ENCODE data around the gene VSTM4.

The VSTM4 gene

GRCh38 chr10:49113741-49114141, 1.6 kb downstream of the VSTM4 start:
- Mint-ChIP-seq H3K4me3 (no peak overlapping the region), H3K36me3 (no peaks in the 10 kb centered on the region), H3K27ac (no peak overlapping the region), H3K4me1 (peaks cover 7% of the 10 kb centered on the region), H3K9me3 (no peaks in the 10 kb centered on the region), H3K27me3 (peaks cover 26% of the 10 kb centered on the region)

- no peak overlapping the region for H3K27ac Mint-ChIP-seq
- H3K4me1 Mint-ChIP-seq: peaks cover 7% of the 10 kb centered on the region
- no peak overlapping the region for H3K4me3 Mint-ChIP-seq
- no peaks in the 10 kb centered on the region for H3K36me3 Mint-ChIP-seq
- H3K9me3 Mint-ChIP-seq: no peaks in the 10 kb centered on the region
- H3K27me3 Mint-ChIP-seq: peaks cover 26% of the 10 kb centered on the region
Observed at GRCh38 chr10:49112851-49113250, 2.5 kb downstream of the VSTM4 start.

GRCh38 chr10:49112098-49112497, 3.2 kb downstream of the VSTM4 start:
- Mint-ChIP-seq H3K4me1 (peaks cover 7% of the 10 kb centered on the region), H3K36me3 (no peaks in the 10 kb centered on the region), H3K9me3 (no peaks in the 10 kb centered on the region), H3K27me3 (peaks cover 26% of the 10 kb centered on the region), H3K4me3 (no peak overlapping the region), H3K27ac (no peak overlapping the region)

GRCh38 chr10:49111320-49111698, 4.0 kb downstream of the VSTM4 start:
- Mint-ChIP-seq H3K4me3 (no peak overlapping the region), H3K4me1 (peaks cover 7% of the 10 kb centered on the region), H3K27me3 (peaks cover 26% of the 10 kb centered on the region), H3K36me3 (no peaks in the 10 kb centered on the region), H3K9me3 (no peaks in the 10 kb centered on the region), H3K27ac (no peak overlapping the region)

GRCh38 chr10:49110684-49111319, 4.5 kb downstream of the VSTM4 start:
- peaks cover 21% of the 10 kb centered on the region for H3K27me3 Mint-ChIP-seq
- H3K27ac Mint-ChIP-seq: no peak overlapping the region
- H3K9me3 Mint-ChIP-seq: no peaks in the 10 kb centered on the region
- H3K4me1 Mint-ChIP-seq: peaks cover 7% of the 10 kb centered on the region
- H3K36me3 Mint-ChIP-seq: no peaks in the 10 kb centered on the region
- no peak overlapping the region for H3K4me3 Mint-ChIP-seq

GRCh38 chr10:49109669-49110340, 5.5 kb downstream of the VSTM4 start:
- no peaks in the 10 kb centered on the region for H3K36me3 Mint-ChIP-seq
- H3K4me3 Mint-ChIP-seq: no peak overlapping the region
- no peak overlapping the region for H3K27ac Mint-ChIP-seq

GRCh38 chr10:49108656-49109055, 6.7 kb downstream of the VSTM4 start:
- Mint-ChIP-seq H3K27me3 (peaks cover 12% of the 10 kb centered on the region), H3K4me1 (no peaks in the 10 kb centered on the region), H3K9me3 (no peaks in the 10 kb centered on the region), H3K27ac (no peak overlapping the region), H3K4me3 (no peak overlapping the region), H3K36me3 (no peaks in the 10 kb centered on the region)

More at GRCh38 chr10:49109669-49110340, 5.5 kb downstream of the VSTM4 start:
- H3K27me3 Mint-ChIP-seq: peaks cover 20% of the 10 kb centered on the region
- no peaks in the 10 kb centered on the region for H3K9me3 Mint-ChIP-seq
- peaks cover 6% of the 10 kb centered on the region for H3K4me1 Mint-ChIP-seq

- no peak overlapping the region for H3K4me3 Mint-ChIP-seq
- H3K27me3 Mint-ChIP-seq: peaks cover 7% of the 10 kb centered on the region
Observed at GRCh38 chr10:49107887-49108267, 7.4 kb downstream of the VSTM4 start.

GRCh38 chr10:49107111-49107886, 8.0 kb downstream of the VSTM4 start:
- Mint-ChIP-seq H3K4me1 (no peaks in the 10 kb centered on the region), H3K27ac (no peak overlapping the region), H3K27me3 (peaks cover 7% of the 10 kb centered on the region), H3K9me3 (no peaks in the 10 kb centered on the region), H3K36me3 (no peaks in the 10 kb centered on the region), H3K4me3 (no peak overlapping the region)

More at GRCh38 chr10:49107887-49108267, 7.4 kb downstream of the VSTM4 start:
- Mint-ChIP-seq H3K36me3 (no peaks in the 10 kb centered on the region), H3K27ac (no peak overlapping the region), H3K9me3 (no peaks in the 10 kb centered on the region), H3K4me1 (no peaks in the 10 kb centered on the region)

GRCh38 chr10:49106451-49106850, 8.9 kb downstream of the VSTM4 start:
- Mint-ChIP-seq H3K4me1 (no peaks in the 10 kb centered on the region), H3K9me3 (no peaks in the 10 kb centered on the region)

GRCh38 chr10:49105076-49105475, 10.2 kb downstream of the VSTM4 start:
- H3K4me1 Mint-ChIP-seq: no peaks in the 10 kb centered on the region
- H3K9me3 Mint-ChIP-seq: no peaks in the 10 kb centered on the region
- peaks cover 5% of the 10 kb centered on the region for H3K27me3 Mint-ChIP-seq
- H3K36me3 Mint-ChIP-seq: no peaks in the 10 kb centered on the region
- no peak overlapping the region for H3K4me3 Mint-ChIP-seq
- H3K27ac Mint-ChIP-seq: no peak overlapping the region

More at GRCh38 chr10:49106451-49106850, 8.9 kb downstream of the VSTM4 start:
- no peak overlapping the region for H3K27ac Mint-ChIP-seq
- H3K36me3 Mint-ChIP-seq: no peaks in the 10 kb centered on the region
- peaks cover 5% of the 10 kb centered on the region for H3K27me3 Mint-ChIP-seq
- no peak overlapping the region for H3K4me3 Mint-ChIP-seq

- H3K36me3 Mint-ChIP-seq: no peaks in the 10 kb centered on the region
- H3K9me3 Mint-ChIP-seq: no peaks in the 10 kb centered on the region
- peaks cover 5% of the 10 kb centered on the region for H3K27me3 Mint-ChIP-seq
- H3K4me3 Mint-ChIP-seq: no peak overlapping the region
- H3K27ac Mint-ChIP-seq: no peak overlapping the region
- no peaks in the 10 kb centered on the region for H3K4me1 Mint-ChIP-seq
Observed at GRCh38 chr10:49104323-49104722, 11.0 kb downstream of the VSTM4 start.

- Mint-ChIP-seq H3K4me3 (no peak overlapping the region), H3K27ac (no peak overlapping the region), H3K27me3 (peaks cover 3% of the 10 kb centered on the region), H3K36me3 (no peaks in the 10 kb centered on the region), H3K4me1 (no peaks in the 10 kb centered on the region), H3K9me3 (no peaks in the 10 kb centered on the region)
Observed at GRCh38 chr10:49103761-49104160, 11.6 kb downstream of the VSTM4 start.

GRCh38 chr10:49099046-49099445, 16.3 kb downstream of the VSTM4 start:
- H3K36me3 Mint-ChIP-seq: no peaks in the 10 kb centered on the region
- no peaks in the 10 kb centered on the region for H3K9me3 Mint-ChIP-seq
- peaks cover 5% of the 10 kb centered on the region for H3K27me3 Mint-ChIP-seq
- H3K4me1 Mint-ChIP-seq: no peaks in the 10 kb centered on the region
- no peak overlapping the region for H3K4me3 Mint-ChIP-seq
- H3K27ac Mint-ChIP-seq: no peak overlapping the region

- Mint-ChIP-seq H3K36me3 (no peaks in the 10 kb centered on the region), H3K4me1 (no peaks in the 10 kb centered on the region), H3K9me3 (no peaks in the 10 kb centered on the region), H3K27ac (no peak overlapping the region), H3K4me3 (no peak overlapping the region), H3K27me3 (peaks cover 5% of the 10 kb centered on the region)
Observed at GRCh38 chr10:49096890-49097445, 18.4 kb downstream of the VSTM4 start.

- Mint-ChIP-seq H3K9me3 (no peaks in the 10 kb centered on the region), H3K4me1 (no peaks in the 10 kb centered on the region), H3K27me3 (peaks cover 4% of the 10 kb centered on the region)
Observed at GRCh38 chr10:49094646-49095045, 20.7 kb downstream of the VSTM4 start.

More at GRCh38 chr10:49094646-49095045, 20.7 kb downstream of the VSTM4 start:
- no peaks in the 10 kb centered on the region for H3K36me3 Mint-ChIP-seq
- H3K4me3 Mint-ChIP-seq: no peak overlapping the region
- no peak overlapping the region for H3K27ac Mint-ChIP-seq

Data from activated naive CD4-positive, alpha-beta T cell treated with anti-CD3 and anti-CD28 coated beads, Interleukin-2, amount 50 U/mL, for 24 hours (primary cell).